GM12873 (cell line): Measurements from ENCODE around the gene RNF126.

Experiments used
- TF ChIP-seq, protein P1 (sequence below): IDR thresholded peaks from 2 replicates; pipeline ENCODE4 v1.5.1; 2012; ENCODE audit warnings: low read depth, mild to moderate bottlenecking, moderate library complexity, low read length, control low read depth; ENCODE audit not compliant: insufficient read depth; ENCODE audit errors: missing control alignments

Gene RNF126

DNA sequence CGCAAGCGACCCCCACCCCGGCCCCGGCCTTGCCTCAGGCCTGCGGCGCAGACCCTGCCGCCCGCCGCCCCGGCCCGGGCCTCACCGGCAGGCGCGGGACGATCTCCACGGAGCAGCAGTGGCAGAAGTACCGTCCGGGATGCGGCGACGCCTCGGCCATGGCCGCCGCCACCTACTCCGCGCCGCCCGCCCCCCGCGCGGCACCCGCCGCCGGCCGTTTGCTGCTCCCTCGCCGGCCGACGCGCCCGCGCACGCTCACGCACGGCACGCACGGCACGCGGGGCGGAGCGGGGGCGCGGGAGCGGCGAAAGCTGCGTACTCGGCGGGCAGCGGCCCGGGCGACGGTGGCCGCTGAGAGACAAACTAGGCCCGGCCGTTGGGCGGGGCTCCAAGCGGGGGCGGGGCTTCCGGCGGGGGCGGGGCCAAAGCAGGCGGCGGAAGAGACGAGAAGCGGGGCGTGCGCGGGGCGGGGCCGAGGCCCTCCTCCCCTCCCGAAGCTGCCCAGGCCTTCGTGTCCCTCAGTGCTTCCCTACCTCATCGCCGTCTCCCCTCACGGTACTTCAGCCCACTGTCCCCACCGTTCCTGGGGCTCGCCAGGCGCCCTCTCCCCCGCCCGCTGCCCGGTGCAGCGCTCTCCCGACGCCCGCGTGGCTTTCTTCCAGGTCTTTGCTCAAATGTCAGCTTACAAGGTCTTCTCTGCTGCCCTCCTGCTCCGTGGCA, at the start of gene RNF126:
Gene RNF126, minus strand, starts transcription at position 253 of the 720 bp plus-strand sequence. Its CDS starts 93 bp downstream, at position 160.
- TF ChIP-seq, protein P1, sequence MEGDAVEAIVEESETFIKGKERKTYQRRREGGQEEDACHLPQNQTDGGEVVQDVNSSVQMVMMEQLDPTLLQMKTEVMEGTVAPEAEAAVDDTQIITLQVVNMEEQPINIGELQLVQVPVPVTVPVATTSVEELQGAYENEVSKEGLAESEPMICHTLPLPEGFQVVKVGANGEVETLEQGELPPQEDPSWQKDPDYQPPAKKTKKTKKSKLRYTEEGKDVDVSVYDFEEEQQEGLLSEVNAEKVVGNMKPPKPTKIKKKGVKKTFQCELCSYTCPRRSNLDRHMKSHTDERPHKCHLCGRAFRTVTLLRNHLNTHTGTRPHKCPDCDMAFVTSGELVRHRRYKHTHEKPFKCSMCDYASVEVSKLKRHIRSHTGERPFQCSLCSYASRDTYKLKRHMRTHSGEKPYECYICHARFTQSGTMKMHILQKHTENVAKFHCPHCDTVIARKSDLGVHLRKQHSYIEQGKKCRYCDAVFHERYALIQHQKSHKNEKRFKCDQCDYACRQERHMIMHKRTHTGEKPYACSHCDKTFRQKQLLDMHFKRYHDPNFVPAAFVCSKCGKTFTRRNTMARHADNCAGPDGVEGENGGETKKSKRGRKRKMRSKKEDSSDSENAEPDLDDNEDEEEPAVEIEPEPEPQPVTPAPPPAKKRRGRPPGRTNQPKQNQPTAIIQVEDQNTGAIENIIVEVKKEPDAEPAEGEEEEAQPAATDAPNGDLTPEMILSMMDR, result no peak

DNA sequence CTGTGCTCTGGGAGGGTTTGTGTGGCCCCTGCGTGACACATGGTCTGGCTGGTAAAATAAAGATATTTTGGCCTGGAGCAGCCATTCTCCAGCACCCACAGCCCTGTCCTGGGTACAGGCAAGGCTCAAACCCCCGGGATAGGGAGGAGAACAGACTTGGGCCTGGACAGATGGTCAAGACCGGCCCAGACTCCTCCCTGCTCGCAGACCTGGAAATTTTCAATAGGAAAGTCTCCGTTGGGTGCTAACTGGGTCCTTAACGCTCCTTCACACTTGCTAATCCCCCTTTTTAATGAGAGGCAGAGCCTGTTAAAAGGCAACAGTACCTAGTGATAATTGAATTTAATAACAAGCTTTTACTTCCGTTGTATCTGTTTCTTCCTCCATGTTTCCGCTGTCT, 48.2 kb upstream of the RNF126 start:
- TF ChIP-seq, protein P1, result no peak

DNA sequence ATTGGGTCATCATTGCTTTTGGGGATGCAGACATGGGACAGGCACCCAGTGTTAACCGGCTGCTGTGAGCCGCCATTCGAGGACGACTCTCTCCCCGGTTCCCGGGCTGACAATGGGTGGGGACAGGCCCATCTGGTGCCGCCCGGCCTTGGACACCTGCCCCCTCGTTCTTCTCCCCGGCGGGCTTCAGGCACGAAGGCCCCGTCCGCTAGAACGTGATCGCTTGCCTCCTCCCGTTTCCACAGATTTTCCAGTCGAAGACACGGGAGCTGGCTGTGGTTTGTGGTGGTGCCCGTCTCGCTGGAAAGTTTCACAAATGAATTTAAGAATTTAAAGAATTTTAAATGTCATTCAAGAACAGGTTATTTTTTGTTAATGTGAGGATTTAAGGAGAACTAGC, 47.8 kb upstream of the RNF126 start:
- TF ChIP-seq, protein P1, result no peak

DNA sequence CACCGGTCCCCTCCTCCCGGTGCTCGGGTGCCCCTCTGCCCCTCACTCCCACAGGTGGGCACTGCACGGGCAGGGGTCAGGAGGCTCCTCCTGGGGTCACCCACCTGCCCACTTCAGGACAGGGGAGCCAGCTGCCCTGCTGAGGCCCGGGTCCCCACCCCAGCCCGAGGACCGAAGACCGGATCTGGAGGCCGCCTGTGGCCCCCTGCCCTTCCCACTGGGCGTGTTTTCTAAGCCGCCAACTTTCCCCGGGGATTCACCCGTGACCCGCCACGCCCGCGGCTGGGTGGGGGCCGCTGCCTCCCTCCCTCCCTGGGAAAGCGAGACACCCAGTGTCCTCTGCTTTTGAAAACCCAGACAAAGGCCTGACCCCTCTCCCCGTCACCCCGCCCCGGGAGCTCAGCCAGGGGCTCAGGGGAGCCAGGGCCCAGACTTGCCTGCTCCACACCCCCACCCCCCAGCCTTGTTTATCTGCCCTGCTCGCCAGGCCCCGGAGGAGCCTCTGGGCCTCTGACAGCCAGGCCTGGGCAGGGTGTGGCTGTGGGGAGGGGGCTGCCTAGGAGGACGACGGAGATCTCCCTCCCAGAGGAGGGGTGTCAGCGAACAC, 47.1 kb upstream of the RNF126 start:
- TF ChIP-seq, protein P1, result no peak

DNA sequence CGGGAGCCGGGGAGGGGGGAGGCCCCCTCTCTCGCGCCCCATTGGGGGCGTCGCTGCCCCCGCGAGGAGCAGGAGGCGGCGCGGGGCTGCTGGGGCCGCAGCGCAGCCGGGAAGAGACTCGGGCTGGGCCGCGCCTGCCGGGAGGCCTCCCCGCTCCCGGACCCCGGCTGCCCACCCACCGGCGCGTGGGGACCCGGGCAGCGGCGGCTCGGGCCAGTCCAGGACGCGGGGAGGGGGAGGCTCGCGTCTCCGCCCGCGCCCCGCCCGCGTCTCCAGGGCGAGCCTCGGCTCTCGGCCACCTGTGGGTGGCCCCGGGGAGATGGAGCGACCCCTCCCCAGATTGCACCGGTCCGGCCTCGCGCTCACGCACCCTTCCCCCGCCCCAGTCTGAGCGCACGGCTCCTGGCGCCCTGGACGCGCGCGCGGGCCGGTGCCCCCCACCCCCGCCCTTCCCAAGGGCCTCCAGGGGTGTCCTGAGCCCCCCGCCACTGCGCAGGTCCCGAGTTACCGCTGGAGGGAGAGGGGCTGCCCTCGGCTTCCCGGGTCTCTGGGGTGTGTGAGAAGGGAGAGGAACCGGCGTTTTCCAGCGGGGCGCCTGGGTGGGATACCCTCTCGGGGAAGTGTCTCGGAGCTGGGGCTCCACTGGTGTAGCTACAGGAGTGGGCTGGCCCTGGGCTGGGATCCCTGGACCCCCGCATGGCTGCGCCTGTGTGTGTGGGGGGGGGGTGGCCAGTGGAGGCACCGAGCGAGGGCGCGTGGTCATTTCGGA, 46.4 kb upstream of the RNF126 start:
- TF ChIP-seq, protein P1, result no peak

DNA sequence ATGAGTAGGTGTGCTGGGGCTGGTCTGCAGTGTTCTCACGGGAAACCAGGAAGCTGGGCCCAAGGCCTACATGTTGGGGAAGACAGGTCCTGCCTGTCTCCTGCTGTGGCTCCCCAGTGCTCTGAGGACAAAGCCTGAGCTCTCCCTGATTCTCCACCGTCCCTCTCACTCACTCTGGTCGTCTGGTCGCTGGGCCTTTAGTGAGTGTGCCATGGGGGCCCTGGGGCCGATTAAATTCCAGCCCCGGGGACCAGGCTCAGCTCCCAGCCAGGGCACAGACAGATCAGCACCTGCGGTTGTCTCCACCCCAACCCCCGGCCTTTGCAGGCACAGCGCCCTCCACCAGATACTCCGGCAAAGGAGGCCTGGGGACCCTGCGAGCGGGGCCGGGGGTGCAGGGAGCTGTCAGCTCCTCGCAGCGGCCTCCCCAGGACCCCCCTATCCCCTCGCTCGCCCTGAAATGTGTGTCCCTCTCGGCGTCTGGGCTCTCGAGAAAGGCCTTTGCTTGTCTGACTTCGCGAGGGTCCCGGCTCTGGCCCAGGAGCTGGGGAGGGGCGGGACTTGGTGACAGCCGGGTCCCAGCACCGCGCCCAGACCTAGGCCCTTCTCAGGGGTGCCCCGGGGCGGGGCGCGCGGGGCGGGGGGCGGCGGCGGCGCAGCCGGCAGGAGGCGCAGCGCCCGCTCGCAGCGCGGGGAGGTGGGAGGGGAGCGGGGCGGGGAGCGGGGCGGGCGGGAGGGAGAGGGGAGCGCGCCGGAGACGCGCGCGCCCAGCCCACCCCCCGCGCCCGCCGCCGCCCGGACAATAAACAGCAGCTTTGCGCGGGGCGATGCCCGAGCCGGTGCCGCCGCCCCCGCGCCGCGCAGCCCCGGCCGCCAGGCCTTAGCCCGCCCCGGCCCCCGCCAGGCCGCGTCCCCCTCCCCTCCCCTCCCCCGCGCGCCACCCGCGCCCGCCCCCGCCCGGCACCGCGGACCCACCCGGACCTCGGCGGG, 45.4 kb upstream of the RNF126 start, which contains the start of gene PALM:
Gene PALM, plus strand, starts transcription at position 782 of the 990 bp plus-strand sequence. CDS start 212 bp downstream, outside the sequence.
- TF ChIP-seq, protein P1, result no peak

DNA sequence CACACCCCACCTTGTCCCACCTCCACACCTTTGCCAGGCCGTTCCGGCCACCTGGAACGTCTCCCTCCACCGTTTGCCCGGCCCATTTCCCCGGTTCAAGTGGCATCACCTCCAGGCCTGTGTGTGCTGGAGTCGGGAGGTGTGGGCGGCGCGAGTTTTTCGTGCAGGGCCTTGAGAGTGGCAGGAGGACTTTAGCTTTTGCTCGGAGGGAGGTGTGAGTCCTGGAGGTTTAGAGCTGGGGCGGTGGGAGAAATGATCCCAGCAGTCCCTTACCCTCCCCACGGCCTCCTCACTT, 41.4 kb upstream of the RNF126 start:
- TF ChIP-seq, protein P1, result no peak
